IMR-90 (cell line): ENCODE measurements around the gene TIPIN. TPM values are rescaled to one million over a fixed set of nuclear protein-coding genes. Genes with fewer than 3 reads are reported as not detected.

Experiments used
- ATAC-seq: fragments of 200-7000 bp; cut with Tn5 transposase; 2 replicates; pipeline ENCODE4 v1.9.1; 2020; ENCODE audit warnings: low read depth, mild to moderate bottlenecking, moderate library complexity
- BruUV-seq: library from RNA; stranded (reverse); fragments of 400-500 nt; replicated peaks from 2 replicates; lab custom pipeline; 2021; lab: Mats Ljungman, UMichigan
- CTCF ChIA-PET: fragments of 300-600 bp; formaldehyde crosslinking; extraction: SDS; loops from one replicate; lab custom pipeline; 2021; ENCODE audit warnings: antibody characterized with exemption; lab: Yijun Ruan, JAX
- POLR2A ChIA-PET: fragments of 300-600 bp; sonication (Branson Sonifier 250); formaldehyde crosslinking; loops from one replicate; lab custom pipeline; 2022; ENCODE audit warnings: antibody characterized with exemption; ENCODE audit not compliant: unreplicated experiment; lab: Charles Lee
- DNase-seq: peaks from one replicate; pipeline ENCODE4 v3.0.0; 2013
- H2AFZ ChIP-seq: replicated peaks from 2 replicates; pipeline ENCODE3; 2013; ENCODE audit warnings: low read length, mild to moderate bottlenecking; ENCODE audit not compliant: poor library complexity
- H2AK5ac ChIP-seq: 2 replicates; pipeline ENCODE4 v1.6.1; 2013; ENCODE audit warnings: low read depth, low read length, inconsistent platforms
- H2AK9ac ChIP-seq: replicated peaks from 2 replicates; pipeline ENCODE3; 2013; ENCODE audit warnings: mild to moderate bottlenecking, low read depth, low read length, moderate library complexity; ENCODE audit not compliant: poor library complexity
- H2BK120ac ChIP-seq: 2 replicates; pipeline ENCODE4 v1.6.1; 2013; ENCODE audit warnings: low read depth, low read length, inconsistent platforms
- H2BK15ac ChIP-seq: 3 replicates; pipeline ENCODE4 v1.6.1; 2013; ENCODE audit warnings: low read depth, low read length, inconsistent platforms
- H2BK20ac ChIP-seq: 2 replicates; pipeline ENCODE4 v1.6.1; 2013; ENCODE audit warnings: low read depth, mild to moderate bottlenecking, inconsistent platforms, low read length, moderate library complexity
- H2BK5ac ChIP-seq: 2 replicates; pipeline ENCODE4 v1.6.1; 2013; ENCODE audit warnings: mild to moderate bottlenecking, low read depth, low read length, inconsistent platforms; ENCODE audit not compliant: poor library complexity, severe bottlenecking
- H3K14ac ChIP-seq: replicated peaks from 2 replicates; pipeline ENCODE4 v1.6.1; 2013; ENCODE audit warnings: low read depth, low read length, inconsistent platforms
- H3K18ac ChIP-seq: 2 replicates; pipeline ENCODE4 v1.6.1; 2013; ENCODE audit warnings: low read depth, low read length, control low read depth
- H3K23ac ChIP-seq: 2 replicates; pipeline ENCODE4 v1.6.1; 2013; ENCODE audit warnings: low read depth, low read length, inconsistent platforms
- H3K27ac ChIP-seq: 2 replicates; pipeline ENCODE4 v1.5.1; 2013; ENCODE audit warnings: mild to moderate bottlenecking, control low read depth, low read length; ENCODE audit not compliant: insufficient read depth
- H3K27me3 ChIP-seq: 2 replicates; pipeline ENCODE4 v1.6.1; 2013; ENCODE audit warnings: low read length; ENCODE audit not compliant: control insufficient read depth, insufficient read depth
- H3K36me3 ChIP-seq: 2 replicates; pipeline ENCODE4 v1.6.1; 2013; ENCODE audit warnings: low read length, mixed read lengths; ENCODE audit not compliant: control insufficient read depth, insufficient read depth
- H3K4ac ChIP-seq: 2 replicates; pipeline ENCODE4 v1.6.1; 2013; ENCODE audit warnings: low read depth, low read length, inconsistent platforms
- H3K4me1 ChIP-seq: 2 replicates; pipeline ENCODE4 v1.6.1; 2013; ENCODE audit warnings: low read length, mixed read lengths; ENCODE audit not compliant: control insufficient read depth, insufficient read depth
- H3K4me2 ChIP-seq: 2 replicates; pipeline ENCODE4 v1.6.1; 2013; ENCODE audit warnings: low read depth, mild to moderate bottlenecking, control low read depth, low read length, moderate library complexity
- H3K4me3 ChIP-seq: 2 replicates; pipeline ENCODE4 v1.5.1; 2013; ENCODE audit warnings: low read depth, mild to moderate bottlenecking, control low read depth, low read length, moderate library complexity; ENCODE audit not compliant: insufficient read depth
- H3K56ac ChIP-seq: 2 replicates; pipeline ENCODE4 v1.6.1; 2013; ENCODE audit warnings: low read length, inconsistent platforms; ENCODE audit not compliant: insufficient read depth; ENCODE audit errors: extremely low read depth
- H3K79me1 ChIP-seq, 2 experiments: 2 replicates each; pipeline ENCODE4 v1.6.1; 2013; ENCODE audit warnings: low read length in 2 of 2, inconsistent platforms in 1 of 2, low read depth in 1 of 2
- H3K9ac ChIP-seq: 2 replicates; pipeline ENCODE4 v1.6.1; 2013; ENCODE audit warnings: low read depth, low read length, control low read depth
- H3K9me1 ChIP-seq: 2 replicates; pipeline ENCODE4 v1.6.1; 2013; ENCODE audit warnings: low read length, inconsistent platforms; ENCODE audit not compliant: insufficient read depth
- H3K9me3 ChIP-seq: 2 replicates; pipeline ENCODE4 v1.6.1; 2013; ENCODE audit warnings: low read length; ENCODE audit not compliant: control insufficient read depth, insufficient read depth
- H4K20me1 ChIP-seq: 2 replicates; pipeline ENCODE4 v1.6.1; 2013; ENCODE audit warnings: low read length, inconsistent platforms; ENCODE audit not compliant: insufficient read depth
- H4K5ac ChIP-seq: 2 replicates; pipeline ENCODE4 v1.6.1; 2013; ENCODE audit warnings: mild to moderate bottlenecking, low read depth, low read length, control low read depth
- H4K8ac ChIP-seq, 2 experiments: 2 replicates each; pipeline ENCODE4 v1.6.1; 2013; ENCODE audit warnings: low read depth in 2 of 2, low read length in 2 of 2, control low read depth in 1 of 2, inconsistent platforms in 1 of 2
- H4K91ac ChIP-seq: 2 replicates; pipeline ENCODE4 v1.6.1; 2013; ENCODE audit warnings: low read depth, low read length, inconsistent platforms; ENCODE audit not compliant: insufficient read depth
- MAZ ChIP-seq: IDR thresholded peaks from 2 replicates; pipeline ENCODE4 v1.6.1; 2012; ENCODE audit warnings: low read depth, mild to moderate bottlenecking, low read length, improper control_type of control experiment, moderate library complexity, borderline replicate concordance
- MXI1 ChIP-seq: IDR thresholded peaks from 2 replicates; pipeline ENCODE4 v1.6.1; 2012; ENCODE audit warnings: low read depth, mild to moderate bottlenecking, low read length, moderate library complexity, borderline replicate concordance
- WGBS, 2 experiments: methylation state at CpG; one replicate each; pipeline versions ENCODE4 v1.1.5 to v1.1.7; 2013; ENCODE audit warnings: missing lambda C conversion rate in 2 of 2; ENCODE audit not compliant: insufficient read length in 1 of 2; ENCODE audit errors: extremely low coverage in 2 of 2; 5-methylcytosine and 5-hydroxymethylcytosine counted together
- dilution Hi-C: fragments of 300-500 bp; cut with HindIII; formaldehyde crosslinking; loops from one replicate; pipeline ENCODE4 v1.14.3; 2018; ENCODE audit warnings: low sequenced_read_pairs; ENCODE audit not compliant: unreplicated experiment
- in situ Hi-C: fragments of 300-500 bp; cut with MboI; formaldehyde crosslinking; loops from 3 replicates; pipeline ENCODE4 v1.14.3; 2019; ENCODE audit warnings: low sequenced_read_pairs, inconsistent platforms, mixed read lengths
- intact Hi-C: fragments of 100-400 bp; cut with micrococcal nuclease; formaldehyde crosslinking; loops from 2 replicates; pipeline ENCODE4 v1.10.0; 2022
- polyA plus RNA-seq, 3 experiments: library from polyadenylated mRNA; depleted of rRNA; stranded (reverse); fragments of >200 nt; gene quantifications; 2 replicates each; pipeline ENCODE4 v1.2.3, GENCODE V29; 2012; ENCODE audit warnings: low replicate concordance in 1 of 3
- total RNA-seq: library from RNA; depleted of rRNA; stranded (reverse); fragments of >200 nt; gene quantifications from 2 replicates; pipeline ENCODE4 v1.2.3, GENCODE V29; 2012

The TIPIN gene
- total and polyA plus RNA-seq, 2 of the 4 experiments (the other 2 are of a cell fraction): 6.3 to 7.3 TPM

DNA sequence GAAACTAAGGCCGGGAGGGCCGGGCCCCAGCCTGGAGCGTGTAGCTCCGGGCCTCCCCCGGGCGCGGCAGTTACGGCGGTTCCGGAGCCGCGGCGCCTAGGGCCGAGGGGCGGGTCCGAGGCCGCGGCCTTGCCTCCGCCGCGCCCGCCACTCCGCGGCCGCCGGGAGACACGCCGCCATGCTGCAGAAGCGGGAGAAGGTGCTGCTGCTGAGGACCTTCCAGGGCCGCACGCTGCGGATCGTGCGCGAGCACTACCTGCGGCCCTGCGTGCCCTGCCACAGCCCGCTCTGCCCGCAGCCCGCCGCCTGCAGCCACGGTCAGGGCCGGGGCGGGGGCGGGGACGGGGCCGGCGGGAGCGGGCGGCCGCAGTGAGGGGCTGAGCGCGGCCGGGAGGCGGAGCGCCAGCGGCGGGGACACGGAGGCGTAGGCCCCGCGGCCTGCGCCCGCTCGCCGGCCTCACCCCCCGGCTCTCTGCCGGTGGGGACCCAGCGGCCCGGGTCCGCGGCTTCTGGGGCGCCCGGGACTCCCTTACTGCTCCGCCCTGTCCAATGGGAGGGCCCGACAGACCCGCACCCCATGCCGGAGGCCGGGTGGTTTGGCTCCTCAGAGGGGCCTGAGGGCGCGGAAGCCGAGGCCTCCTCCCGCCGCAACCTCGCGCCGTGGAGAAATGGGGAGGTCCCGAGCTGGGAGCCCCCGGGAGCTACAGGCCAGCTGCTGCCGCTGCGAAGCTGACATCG, 62.9 kb downstream of the TIPIN start, which contains the start of gene DIS3L:
Gene DIS3L (plus strand): TSS at position 150 of the 738 bp plus-strand sequence. CDS start 29 bp downstream, at position 179.
- WGBS, 2 experiments: 1% methylated on average over 55 of the region's 92 CpGs; no CpG with 5 or more reads in 1 of the 2 experiments
- peak within 1 kb of the TSS; percentile 96 for H3K4me2 ChIP-seq
- intact Hi-C loops (no loop called here), in situ Hi-C loops (loop anchor here (25.0 kb wide), 1 partner anchor 681 kb away; the partner anchor contains the start of genes INTS14 and SLC24A1), dilution Hi-C loops (no loop called here)
- POLR2A ChIA-PET: no interaction called here
- peak within 1 kb of the TSS; percentile 86 for H3K4me3 ChIP-seq
- peak within 1 kb of the TSS; percentile 93 for H2AK9ac ChIP-seq
- peak within 1 kb of the TSS; percentile 98 for H2AFZ ChIP-seq
- peak within 1 kb of the TSS; percentile 56 for H2AK5ac ChIP-seq
- H3K23ac ChIP-seq: peak within 1 kb of the TSS; percentile 87
- peak within 1 kb of the TSS; percentile 76 for H2BK120ac ChIP-seq
- H3K79me1 ChIP-seq: peaks cover 0 to 23% of the 10 kb centered on the region in 2 experiments; a peak in 1 of 4 replicates
- no peaks in the 10 kb centered on the region; the same call in 1 of the 2 replicates for H3K27me3 ChIP-seq
- H3K4ac ChIP-seq: peak within 1 kb of the TSS; percentile 91
- H3K18ac ChIP-seq: peak within 1 kb of the TSS; percentile 66
- H4K91ac ChIP-seq: peak within 1 kb of the TSS; percentile 80
- peak within 1 kb of the TSS; percentile 88 to 98 for H4K8ac ChIP-seq
- peak within 1 kb of the TSS; percentile 85 for H3K27ac ChIP-seq
- no peaks in the 10 kb centered on the region for H3K9me3 ChIP-seq
- H2BK5ac ChIP-seq: peak within 1 kb of the TSS; percentile 83
- DNase-seq: peak; percentile 20
- peak; percentile 79 for ATAC-seq
- TF ChIP-seq MXI1 (peak; percentile 60; the same call in 1 of the 2 replicates), MAZ (no peak)
- no peak within 1 kb of the TSS; the same call in 2 of the 3 replicates for H2BK15ac ChIP-seq
- H3K56ac ChIP-seq: peak within 1 kb of the TSS; percentile 47
- peak within 1 kb of the TSS; percentile 21; the same call in 1 of the 2 replicates for H2BK20ac ChIP-seq
- no TSS peak for BruUV-seq
- H3K36me3 ChIP-seq: no peaks in the 10 kb centered on the region; the same call in 1 of the 2 replicates
- H4K20me1 ChIP-seq: no peaks in the 10 kb centered on the region
- CTCF ChIA-PET: no interaction called here
- peak within 1 kb of the TSS; percentile 97 for H4K5ac ChIP-seq
- peak within 1 kb of the TSS; percentile 95 for H3K9ac ChIP-seq
- H3K14ac ChIP-seq: peak within 1 kb of the TSS; percentile 78
- H3K9me1 ChIP-seq: peaks cover 3% of the 10 kb centered on the region; the same call in 1 of the 2 replicates
- H3K4me1 ChIP-seq: peaks cover 12% of the 10 kb centered on the region
